ENCODE measurements around the gene TAS1R1. TPM values are rescaled to one million over a fixed set of nuclear protein-coding genes. Genes with fewer than 3 reads are reported as not detected.

The TAS1R1 gene
- total and polyA plus RNA-seq, 9 of the 15 experiments (the other 6 are each of a cell fraction or from before 2014, with no cell fraction given): 0.06 TPM; not detected in 8

DNA sequence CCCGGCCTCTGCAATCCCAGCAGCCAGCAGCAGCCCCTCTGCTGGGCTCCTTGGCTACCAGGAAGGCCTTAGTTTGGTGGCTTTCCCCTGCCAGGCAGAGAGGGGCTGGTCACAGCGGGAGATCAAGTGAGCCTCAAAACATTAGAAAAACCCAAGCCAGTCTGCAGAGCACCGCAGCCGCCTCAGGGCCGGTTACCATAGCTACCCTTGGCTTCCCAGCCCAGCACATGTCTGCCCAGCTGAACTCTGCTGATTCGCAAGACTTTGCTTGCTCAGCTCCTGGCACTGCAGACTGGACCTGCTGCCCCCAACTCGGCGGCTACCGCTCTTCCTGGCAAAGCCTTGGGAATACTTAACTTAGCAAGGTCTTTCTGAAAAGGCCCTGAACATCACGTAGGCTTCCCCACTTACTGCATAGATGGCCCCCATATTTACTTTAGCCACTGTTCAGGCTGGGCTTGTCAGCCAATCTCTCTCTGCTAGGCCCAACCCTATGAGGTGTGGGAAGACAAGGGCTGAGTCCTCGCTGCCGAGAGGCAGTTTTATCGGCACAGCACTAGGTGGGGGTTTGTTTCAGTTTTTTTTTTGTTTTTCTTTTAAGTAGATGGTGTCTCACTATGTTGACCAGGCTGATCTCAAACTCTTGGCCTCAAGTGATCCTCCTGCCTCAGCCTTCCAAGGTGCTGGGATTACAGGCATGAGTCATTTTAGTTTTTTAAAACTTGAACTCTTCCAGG is 35.0 kb upstream of the TAS1R1 start (continued):
- TF ChIP-seq, protein P1, sequence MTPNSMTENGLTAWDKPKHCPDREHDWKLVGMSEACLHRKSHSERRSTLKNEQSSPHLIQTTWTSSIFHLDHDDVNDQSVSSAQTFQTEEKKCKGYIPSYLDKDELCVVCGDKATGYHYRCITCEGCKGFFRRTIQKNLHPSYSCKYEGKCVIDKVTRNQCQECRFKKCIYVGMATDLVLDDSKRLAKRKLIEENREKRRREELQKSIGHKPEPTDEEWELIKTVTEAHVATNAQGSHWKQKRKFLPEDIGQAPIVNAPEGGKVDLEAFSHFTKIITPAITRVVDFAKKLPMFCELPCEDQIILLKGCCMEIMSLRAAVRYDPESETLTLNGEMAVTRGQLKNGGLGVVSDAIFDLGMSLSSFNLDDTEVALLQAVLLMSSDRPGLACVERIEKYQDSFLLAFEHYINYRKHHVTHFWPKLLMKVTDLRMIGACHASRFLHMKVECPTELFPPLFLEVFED (CRISPR knock-in tag; conservative IDR thresholded peaks at IDR 0.05): no peak
- TF ChIP-seq SMAD4 (CRISPR knock-in tag; conservative IDR thresholded peaks at IDR 0.05) (no peak), ZFX (CRISPR knock-in tag; IDR thresholded peaks at IDR 0.05) (peak; percentile 22; the same call in 1 of the 2 replicates), PHTF2 (CRISPR knock-in tag; IDR thresholded peaks at IDR 0.05) (no peak), ZNF57 (CRISPR knock-in tag; IDR thresholded peaks at IDR 0.05) (no peak), ZNF696 (CRISPR knock-in tag; conservative IDR thresholded peaks at IDR 0.05) (no peak), FIP1L1 (IDR thresholded peaks at IDR 0.05; ENCODE audit: low read depth, low read length, poor library complexity, severe bottlenecking) (no peak), HNRNPL (IDR thresholded peaks at IDR 0.05; ENCODE audit: low read depth, low read length) (no peak), TEAD4 (IDR thresholded peaks at IDR 0.05; ENCODE audit: low read length) (no peak), TEAD4 (CRISPR knock-in tag; IDR thresholded peaks at IDR 0.05; ENCODE audit: borderline replicate concordance) (no peak), HNRNPLL (IDR thresholded peaks at IDR 0.05; ENCODE audit: low read depth, low read length, poor library complexity, severe bottlenecking) (no peak), SRF (CRISPR knock-in tag; IDR thresholded peaks at IDR 0.05) (no peak), TEAD1 (CRISPR knock-in tag; IDR thresholded peaks at IDR 0.05) (no peak), HDAC2 (IDR thresholded peaks at IDR 0.05) (no peak), ARID2 (IDR thresholded peaks at IDR 0.05) (no peak), RBM22 (IDR thresholded peaks at IDR 0.05; ENCODE audit: low read depth, low read length, poor library complexity, severe bottlenecking) (no peak), TOE1 (IDR thresholded peaks at IDR 0.05; ENCODE audit: borderline replicate concordance) (no peak), TOE1 (CRISPR knock-in tag; IDR thresholded peaks at IDR 0.05; ENCODE audit: borderline replicate concordance, low read depth) (no peak)
- TF ChIP-seq, protein P2, sequence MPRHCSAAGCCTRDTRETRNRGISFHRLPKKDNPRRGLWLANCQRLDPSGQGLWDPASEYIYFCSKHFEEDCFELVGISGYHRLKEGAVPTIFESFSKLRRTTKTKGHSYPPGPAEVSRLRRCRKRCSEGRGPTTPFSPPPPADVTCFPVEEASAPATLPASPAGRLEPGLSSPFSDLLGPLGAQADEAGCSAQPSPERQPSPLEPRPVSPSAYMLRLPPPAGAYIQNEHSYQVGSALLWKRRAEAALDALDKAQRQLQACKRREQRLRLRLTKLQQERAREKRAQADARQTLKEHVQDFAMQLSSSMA (CRISPR knock-in tag; IDR thresholded peaks at IDR 0.05): no peak
- TF ChIP-seq, protein P3, sequence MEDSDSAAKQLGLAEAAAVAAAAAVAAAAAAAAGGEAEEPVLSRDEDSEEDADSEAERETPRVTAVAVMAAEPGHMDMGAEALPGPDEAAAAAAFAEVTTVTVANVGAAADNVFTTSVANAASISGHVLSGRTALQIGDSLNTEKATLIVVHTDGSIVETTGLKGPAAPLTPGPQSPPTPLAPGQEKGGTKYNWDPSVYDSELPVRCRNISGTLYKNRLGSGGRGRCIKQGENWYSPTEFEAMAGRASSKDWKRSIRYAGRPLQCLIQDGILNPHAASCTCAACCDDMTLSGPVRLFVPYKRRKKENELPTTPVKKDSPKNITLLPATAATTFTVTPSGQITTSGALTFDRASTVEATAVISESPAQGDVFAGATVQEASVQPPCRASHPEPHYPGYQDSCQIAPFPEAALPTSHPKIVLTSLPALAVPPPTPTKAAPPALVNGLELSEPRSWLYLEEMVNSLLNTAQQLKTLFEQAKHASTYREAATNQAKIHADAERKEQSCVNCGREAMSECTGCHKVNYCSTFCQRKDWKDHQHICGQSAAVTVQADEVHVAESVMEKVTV (CRISPR knock-in tag; IDR thresholded peaks at IDR 0.05): no peak
- TF ChIP-seq, protein P4, sequence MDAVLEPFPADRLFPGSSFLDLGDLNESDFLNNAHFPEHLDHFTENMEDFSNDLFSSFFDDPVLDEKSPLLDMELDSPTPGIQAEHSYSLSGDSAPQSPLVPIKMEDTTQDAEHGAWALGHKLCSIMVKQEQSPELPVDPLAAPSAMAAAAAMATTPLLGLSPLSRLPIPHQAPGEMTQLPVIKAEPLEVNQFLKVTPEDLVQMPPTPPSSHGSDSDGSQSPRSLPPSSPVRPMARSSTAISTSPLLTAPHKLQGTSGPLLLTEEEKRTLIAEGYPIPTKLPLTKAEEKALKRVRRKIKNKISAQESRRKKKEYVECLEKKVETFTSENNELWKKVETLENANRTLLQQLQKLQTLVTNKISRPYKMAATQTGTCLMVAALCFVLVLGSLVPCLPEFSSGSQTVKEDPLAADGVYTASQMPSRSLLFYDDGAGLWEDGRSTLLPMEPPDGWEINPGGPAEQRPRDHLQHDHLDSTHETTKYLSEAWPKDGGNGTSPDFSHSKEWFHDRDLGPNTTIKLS (IDR thresholded peaks at IDR 0.05; ENCODE audit: borderline replicate concordance, low read depth): no peak
- TF ChIP-seq, protein P5, sequence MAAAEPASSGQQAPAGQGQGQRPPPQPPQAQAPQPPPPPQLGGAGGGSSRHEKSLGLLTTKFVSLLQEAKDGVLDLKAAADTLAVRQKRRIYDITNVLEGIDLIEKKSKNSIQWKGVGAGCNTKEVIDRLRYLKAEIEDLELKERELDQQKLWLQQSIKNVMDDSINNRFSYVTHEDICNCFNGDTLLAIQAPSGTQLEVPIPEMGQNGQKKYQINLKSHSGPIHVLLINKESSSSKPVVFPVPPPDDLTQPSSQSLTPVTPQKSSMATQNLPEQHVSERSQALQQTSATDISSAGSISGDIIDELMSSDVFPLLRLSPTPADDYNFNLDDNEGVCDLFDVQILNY (CRISPR knock-in tag; IDR thresholded peaks at IDR 0.05): no peak
